HFF-Myc (cell line): ENCODE data around the gene TMEM179B.

Experiments
- DNase-seq: peaks from one replicate; pipeline ENCODE4 v3.0.0-alpha.2; 2011; ENCODE audit warnings: low read depth; ENCODE audit errors: extremely low read depth
- H3K4me3 ChIP-seq: replicated peaks from 2 replicates; pipeline ENCODE4 v1.5.1; 2011; ENCODE audit warnings: low read depth, mild to moderate bottlenecking, control low read depth, low read length
- TF ChIP-seq, protein P1 (sequence below): IDR thresholded peaks from 2 replicates; pipeline ENCODE4 v1.5.1; 2012; ENCODE audit warnings: mild to moderate bottlenecking, low read depth, low read length, control low read depth; ENCODE audit errors: missing control alignments

Gene TMEM179B

DNA sequence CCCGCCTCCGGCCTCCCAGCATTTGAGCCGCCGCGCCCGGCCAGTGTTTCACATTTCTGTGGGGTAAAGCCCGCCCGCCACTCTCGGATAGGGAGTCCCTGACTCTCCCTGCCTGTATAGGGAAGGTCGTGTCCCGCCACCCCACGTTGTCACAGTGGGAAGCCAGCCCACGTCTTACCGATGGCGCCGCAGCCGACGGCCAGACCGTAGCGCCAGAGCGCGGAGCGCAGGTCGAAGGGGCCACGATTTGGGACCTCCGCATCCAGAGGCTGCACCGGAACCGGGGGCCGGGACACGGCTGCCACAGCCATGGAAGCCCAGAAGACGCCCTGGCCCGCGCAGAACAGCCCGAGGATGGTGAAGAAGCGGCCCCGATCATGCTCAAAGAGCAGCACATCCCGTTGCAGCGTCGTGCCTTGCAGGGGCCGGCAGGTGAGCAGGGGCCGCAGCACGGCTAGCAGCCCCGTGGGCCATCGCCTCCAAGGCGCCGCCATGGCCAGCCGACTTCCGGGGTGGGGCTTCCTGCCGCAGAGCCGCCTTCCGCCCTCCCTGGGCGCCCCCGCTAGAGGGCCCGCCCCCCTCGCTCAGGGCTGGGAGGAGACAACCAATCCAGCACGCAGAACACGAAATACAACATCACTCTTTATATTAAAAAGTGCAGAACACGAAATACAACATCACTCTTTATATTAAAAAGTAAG, 4.4 kb downstream of the TMEM179B start, which contains the start of gene TMEM223:
TMEM223 (minus strand) TSS at position 506 of the 701 bp plus-strand sequence; CDS start at position 494, 12 bp downstream.
- H3K4me3 ChIP-seq: peak within 1 kb of the TSS; percentile 88
- no peak for DNase-seq
- TF ChIP-seq, protein P1, sequence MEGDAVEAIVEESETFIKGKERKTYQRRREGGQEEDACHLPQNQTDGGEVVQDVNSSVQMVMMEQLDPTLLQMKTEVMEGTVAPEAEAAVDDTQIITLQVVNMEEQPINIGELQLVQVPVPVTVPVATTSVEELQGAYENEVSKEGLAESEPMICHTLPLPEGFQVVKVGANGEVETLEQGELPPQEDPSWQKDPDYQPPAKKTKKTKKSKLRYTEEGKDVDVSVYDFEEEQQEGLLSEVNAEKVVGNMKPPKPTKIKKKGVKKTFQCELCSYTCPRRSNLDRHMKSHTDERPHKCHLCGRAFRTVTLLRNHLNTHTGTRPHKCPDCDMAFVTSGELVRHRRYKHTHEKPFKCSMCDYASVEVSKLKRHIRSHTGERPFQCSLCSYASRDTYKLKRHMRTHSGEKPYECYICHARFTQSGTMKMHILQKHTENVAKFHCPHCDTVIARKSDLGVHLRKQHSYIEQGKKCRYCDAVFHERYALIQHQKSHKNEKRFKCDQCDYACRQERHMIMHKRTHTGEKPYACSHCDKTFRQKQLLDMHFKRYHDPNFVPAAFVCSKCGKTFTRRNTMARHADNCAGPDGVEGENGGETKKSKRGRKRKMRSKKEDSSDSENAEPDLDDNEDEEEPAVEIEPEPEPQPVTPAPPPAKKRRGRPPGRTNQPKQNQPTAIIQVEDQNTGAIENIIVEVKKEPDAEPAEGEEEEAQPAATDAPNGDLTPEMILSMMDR: no peak

DNA sequence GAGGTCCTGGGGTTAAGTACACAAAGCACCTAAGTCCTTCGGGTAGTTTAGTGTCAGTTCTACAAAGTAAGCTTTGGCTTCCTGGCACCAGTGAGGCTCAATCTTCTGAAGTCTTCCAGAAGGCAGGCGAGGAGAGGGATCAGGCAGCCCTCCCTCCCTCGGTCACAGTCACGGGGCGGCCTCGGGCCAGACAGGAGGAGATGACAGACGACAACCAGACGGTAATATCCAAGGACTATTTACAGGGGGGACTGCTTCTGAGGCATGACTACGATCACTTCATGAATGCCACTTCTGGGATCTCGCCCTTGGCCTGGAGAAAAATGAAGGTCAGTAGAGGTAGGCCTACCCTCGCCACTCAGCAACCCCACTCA, 5.0 kb downstream of the TMEM179B start:
- TF ChIP-seq, protein P1: no peak
- DNase-seq: no peak
- peak overlapping the region; percentile 88 for H3K4me3 ChIP-seq

DNA sequence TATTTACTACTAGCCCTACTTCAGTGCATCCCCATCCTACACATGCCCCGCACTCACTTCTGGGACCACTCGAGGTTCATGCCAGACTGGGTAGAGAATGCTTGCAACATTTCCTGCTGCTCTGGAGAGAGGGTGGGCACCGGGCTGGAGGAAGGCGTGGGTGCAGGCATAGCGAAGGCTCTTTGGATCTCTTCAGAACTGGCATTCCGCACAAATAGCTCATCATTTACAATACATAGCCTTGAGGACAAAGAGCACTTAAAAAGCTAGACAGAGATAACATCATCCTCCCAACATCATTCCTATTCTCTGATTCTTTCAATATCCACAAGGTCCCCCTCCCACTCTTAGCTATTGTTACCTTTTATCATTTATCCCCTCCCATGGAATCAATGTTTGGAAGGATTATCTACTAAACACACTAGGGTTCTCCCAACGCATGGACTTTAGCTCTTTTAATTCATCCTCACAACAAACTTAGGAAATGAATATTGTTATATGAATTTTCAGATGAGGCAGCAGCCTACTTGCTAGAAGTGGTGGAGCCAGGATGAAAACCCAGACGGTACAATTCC, 7.1 kb downstream of the TMEM179B start:
- no peak overlapping the region for H3K4me3 ChIP-seq
- TF ChIP-seq, protein P1: no peak
- DNase-seq: no peak

DNA sequence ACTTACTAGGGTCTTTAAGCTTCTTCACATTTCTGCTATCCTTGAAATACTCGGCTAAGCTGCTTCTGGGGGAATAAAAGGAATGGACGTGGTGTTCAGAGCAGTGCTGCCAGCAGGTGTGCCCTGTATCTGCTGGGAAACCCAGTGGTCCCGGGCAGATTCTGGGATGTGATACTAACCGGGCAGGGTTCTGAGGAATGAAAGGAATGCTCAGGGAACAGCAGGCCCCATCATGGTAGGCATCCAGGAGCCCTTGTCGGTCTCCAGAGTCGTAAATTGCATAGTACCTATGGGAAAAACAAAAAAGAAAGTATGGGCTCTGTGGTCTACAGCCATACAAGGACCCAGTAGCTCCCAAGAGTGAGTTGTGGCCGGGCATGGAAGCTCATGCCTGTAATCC, 9.1 kb downstream of the TMEM179B start:
- TF ChIP-seq, protein P1: no peak
- no peak for DNase-seq

DNA sequence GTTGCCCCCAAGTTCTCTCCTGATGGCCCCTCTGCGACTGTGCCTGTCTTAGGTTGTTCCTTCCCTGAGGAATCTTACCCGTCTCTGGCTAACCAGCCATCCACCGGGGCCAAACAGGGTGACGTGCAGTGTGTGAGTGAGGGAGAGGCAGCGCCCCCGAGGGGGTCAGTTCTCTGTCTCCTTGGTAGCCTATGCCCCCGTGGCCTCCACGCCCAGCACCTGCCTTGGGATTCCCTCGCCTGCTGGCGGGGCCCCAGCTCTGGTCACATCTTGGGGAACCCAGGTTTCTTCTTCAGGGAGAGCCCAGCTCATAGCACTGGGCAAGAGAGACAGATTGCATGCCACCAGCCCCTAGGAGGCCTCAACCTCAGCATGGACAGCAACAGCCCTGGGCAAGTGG, 12.3 kb downstream of the TMEM179B start:
- TF ChIP-seq, protein P1: no peak
- no peak for DNase-seq
- no peak overlapping the region for H3K4me3 ChIP-seq

More for the DNA sequence above, 9.1 kb downstream of the TMEM179B start:
- H3K4me3 ChIP-seq: no peak overlapping the region

DNA sequence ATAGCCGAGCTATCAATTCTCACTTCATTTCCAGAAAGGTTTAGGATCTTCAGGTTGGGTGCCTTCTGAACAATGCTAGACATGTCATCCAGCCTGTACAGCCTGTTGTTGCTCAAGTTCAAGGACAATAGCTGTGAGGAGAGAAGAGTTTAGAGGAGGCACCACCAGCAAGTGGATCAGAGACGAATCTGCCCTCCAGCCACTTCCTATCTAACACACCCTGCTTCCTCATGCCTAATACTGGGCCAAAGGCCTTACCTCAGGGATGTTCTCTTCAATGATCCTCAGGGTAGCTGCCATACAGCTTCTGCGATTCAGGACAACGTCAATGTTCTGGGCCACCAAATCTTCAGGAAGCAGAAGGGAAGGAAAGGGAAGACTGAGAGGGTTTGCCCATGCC, 13.9 kb downstream of the TMEM179B start:
- H3K4me3 ChIP-seq: no peak overlapping the region
- TF ChIP-seq, protein P1: no peak
- no peak for DNase-seq
